WTC11 (cell line): Measurements from ENCODE around the gene FLT3LG.

ENCODE experiments used
- CREB1 ChIP-seq: sonication (generic); formaldehyde crosslinking; IDR thresholded peaks from 2 replicates; pipeline ENCODE4 v1.8.0; 2023; ENCODE audit warnings: mild to moderate bottlenecking, missing genetic modification reagents
- CTCF ChIP-seq: fragments of 200-600 bp; IDR thresholded peaks from 2 replicates; pipeline ENCODE4 v1.8.0; 2022; ENCODE audit warnings: antibody characterized with exemption
- MYBL2 ChIP-seq: sonication (generic); formaldehyde crosslinking; IDR thresholded peaks from 2 replicates; pipeline ENCODE4 v1.8.1; 2023; ENCODE audit warnings: mild to moderate bottlenecking, moderate library complexity, missing genetic modification reagents
- NFE2L1 ChIP-seq: sonication (generic); formaldehyde crosslinking; IDR thresholded peaks from 2 replicates; pipeline ENCODE4 v1.8.1; 2023; ENCODE audit warnings: missing genetic modification reagents
- NFYB ChIP-seq: sonication (generic); formaldehyde crosslinking; conservative IDR thresholded peaks from 2 replicates; pipeline ENCODE4 v1.8.0; 2022; ENCODE audit warnings: low read depth, missing genetic modification reagents
- NR1H2 ChIP-seq: sonication (generic); formaldehyde crosslinking; IDR thresholded peaks from 2 replicates; pipeline ENCODE4 v1.9.0; 2021; ENCODE audit warnings: mild to moderate bottlenecking, moderate library complexity, missing genetic modification reagents
- NR3C1 ChIP-seq: sonication (generic); formaldehyde crosslinking; conservative IDR thresholded peaks from 2 replicates; pipeline ENCODE4 v1.8.1; 2023; ENCODE audit warnings: low read depth, mild to moderate bottlenecking, missing genetic modification reagents
- PRRX2 ChIP-seq: fragments of 250-450 bp; sonication (Bioruptor Pico); IDR thresholded peaks from 2 replicates; pipeline ENCODE4 v1.8.0; 2021; ENCODE audit warnings: mild to moderate bottlenecking
- TCF7 ChIP-seq: sonication (generic); formaldehyde crosslinking; IDR thresholded peaks from 2 replicates; pipeline ENCODE4 v1.8.0; 2022; ENCODE audit warnings: mild to moderate bottlenecking, low read depth, missing genetic modification reagents, moderate library complexity
- TF ChIP-seq, protein P1 (sequence below): sonication (generic); formaldehyde crosslinking; IDR thresholded peaks from 2 replicates; pipeline ENCODE4 v1.8.1; 2022; ENCODE audit warnings: mild to moderate bottlenecking, missing genetic modification reagents, moderate library complexity, borderline replicate concordance

- no peak for TF ChIP-seq CTCF
- no peak for TF ChIP-seq NFYB (CRISPR knock-in tag)
- TF ChIP-seq CREB1 (CRISPR knock-in tag), result no peak
- TF ChIP-seq NFE2L1 (CRISPR knock-in tag), result no peak
- no peak for TF ChIP-seq NR3C1 (CRISPR knock-in tag)
- no peak for TF ChIP-seq NR1H2
- TF ChIP-seq, protein P1, sequence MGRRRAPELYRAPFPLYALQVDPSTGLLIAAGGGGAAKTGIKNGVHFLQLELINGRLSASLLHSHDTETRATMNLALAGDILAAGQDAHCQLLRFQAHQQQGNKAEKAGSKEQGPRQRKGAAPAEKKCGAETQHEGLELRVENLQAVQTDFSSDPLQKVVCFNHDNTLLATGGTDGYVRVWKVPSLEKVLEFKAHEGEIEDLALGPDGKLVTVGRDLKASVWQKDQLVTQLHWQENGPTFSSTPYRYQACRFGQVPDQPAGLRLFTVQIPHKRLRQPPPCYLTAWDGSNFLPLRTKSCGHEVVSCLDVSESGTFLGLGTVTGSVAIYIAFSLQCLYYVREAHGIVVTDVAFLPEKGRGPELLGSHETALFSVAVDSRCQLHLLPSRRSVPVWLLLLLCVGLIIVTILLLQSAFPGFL, result no peak
- TF ChIP-seq MYBL2, result no peak
- TF ChIP-seq TCF7 (CRISPR knock-in tag), result no peak
- TF ChIP-seq PRRX2, result no peak
These were observed 12.8 kb downstream of the FLT3LG start for GRCh38 chr19:49486710-49487276.
